ENCODE results near the gene TTPAL.

The TTPAL gene

DNA sequence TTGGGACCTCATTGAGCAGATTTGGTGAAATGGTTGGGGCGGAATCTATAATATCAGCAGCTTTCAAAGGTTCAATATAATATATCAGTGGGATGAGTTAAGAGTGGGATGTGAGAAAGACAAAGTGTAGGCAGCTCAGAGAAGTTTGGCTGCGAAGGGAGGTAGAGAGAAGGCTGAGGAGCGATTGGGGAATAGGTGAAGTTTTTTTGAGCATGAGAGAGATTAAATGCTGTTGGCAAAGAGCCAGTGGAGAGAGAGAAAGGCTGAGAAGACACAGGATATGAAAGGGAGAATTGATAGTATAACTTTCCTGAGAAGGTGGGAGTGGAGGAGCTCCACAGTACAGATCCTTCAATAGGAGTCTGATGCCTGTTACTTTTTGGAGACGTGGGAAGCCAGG is 58.3 kb downstream of the TTPAL start:
- Histone ChIP-seq H3K27ac (replicated peaks) (no peak overlapping the region), H3K4me3 (replicated peaks; ENCODE audit: insufficient read depth, low read length) (no peak overlapping the region), H3K27me3 (ENCODE audit: insufficient read depth, poor library complexity, severe bottlenecking) (no peaks in the 10 kb centered on the region)
- no peak for TF ChIP-seq GABPA (IDR thresholded peaks at IDR 0.05; ENCODE audit: low read depth)
- TF ChIP-seq, protein P1, sequence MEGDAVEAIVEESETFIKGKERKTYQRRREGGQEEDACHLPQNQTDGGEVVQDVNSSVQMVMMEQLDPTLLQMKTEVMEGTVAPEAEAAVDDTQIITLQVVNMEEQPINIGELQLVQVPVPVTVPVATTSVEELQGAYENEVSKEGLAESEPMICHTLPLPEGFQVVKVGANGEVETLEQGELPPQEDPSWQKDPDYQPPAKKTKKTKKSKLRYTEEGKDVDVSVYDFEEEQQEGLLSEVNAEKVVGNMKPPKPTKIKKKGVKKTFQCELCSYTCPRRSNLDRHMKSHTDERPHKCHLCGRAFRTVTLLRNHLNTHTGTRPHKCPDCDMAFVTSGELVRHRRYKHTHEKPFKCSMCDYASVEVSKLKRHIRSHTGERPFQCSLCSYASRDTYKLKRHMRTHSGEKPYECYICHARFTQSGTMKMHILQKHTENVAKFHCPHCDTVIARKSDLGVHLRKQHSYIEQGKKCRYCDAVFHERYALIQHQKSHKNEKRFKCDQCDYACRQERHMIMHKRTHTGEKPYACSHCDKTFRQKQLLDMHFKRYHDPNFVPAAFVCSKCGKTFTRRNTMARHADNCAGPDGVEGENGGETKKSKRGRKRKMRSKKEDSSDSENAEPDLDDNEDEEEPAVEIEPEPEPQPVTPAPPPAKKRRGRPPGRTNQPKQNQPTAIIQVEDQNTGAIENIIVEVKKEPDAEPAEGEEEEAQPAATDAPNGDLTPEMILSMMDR (IDR thresholded peaks at IDR 0.05; ENCODE audit: insufficient read depth, low read length), result no peak
- no peak for TF ChIP-seq SPI1 (IDR thresholded peaks at IDR 0.05; ENCODE audit: borderline replicate concordance, low read depth)
- TF ChIP-seq, protein P2, sequence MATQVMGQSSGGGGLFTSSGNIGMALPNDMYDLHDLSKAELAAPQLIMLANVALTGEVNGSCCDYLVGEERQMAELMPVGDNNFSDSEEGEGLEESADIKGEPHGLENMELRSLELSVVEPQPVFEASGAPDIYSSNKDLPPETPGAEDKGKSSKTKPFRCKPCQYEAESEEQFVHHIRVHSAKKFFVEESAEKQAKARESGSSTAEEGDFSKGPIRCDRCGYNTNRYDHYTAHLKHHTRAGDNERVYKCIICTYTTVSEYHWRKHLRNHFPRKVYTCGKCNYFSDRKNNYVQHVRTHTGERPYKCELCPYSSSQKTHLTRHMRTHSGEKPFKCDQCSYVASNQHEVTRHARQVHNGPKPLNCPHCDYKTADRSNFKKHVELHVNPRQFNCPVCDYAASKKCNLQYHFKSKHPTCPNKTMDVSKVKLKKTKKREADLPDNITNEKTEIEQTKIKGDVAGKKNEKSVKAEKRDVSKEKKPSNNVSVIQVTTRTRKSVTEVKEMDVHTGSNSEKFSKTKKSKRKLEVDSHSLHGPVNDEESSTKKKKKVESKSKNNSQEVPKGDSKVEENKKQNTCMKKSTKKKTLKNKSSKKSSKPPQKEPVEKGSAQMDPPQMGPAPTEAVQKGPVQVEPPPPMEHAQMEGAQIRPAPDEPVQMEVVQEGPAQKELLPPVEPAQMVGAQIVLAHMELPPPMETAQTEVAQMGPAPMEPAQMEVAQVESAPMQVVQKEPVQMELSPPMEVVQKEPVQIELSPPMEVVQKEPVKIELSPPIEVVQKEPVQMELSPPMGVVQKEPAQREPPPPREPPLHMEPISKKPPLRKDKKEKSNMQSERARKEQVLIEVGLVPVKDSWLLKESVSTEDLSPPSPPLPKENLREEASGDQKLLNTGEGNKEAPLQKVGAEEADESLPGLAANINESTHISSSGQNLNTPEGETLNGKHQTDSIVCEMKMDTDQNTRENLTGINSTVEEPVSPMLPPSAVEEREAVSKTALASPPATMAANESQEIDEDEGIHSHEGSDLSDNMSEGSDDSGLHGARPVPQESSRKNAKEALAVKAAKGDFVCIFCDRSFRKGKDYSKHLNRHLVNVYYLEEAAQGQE (IDR thresholded peaks at IDR 0.05; ENCODE audit: insufficient replicate concordance, low read depth), result no peak
- no peak for TF ChIP-seq POLR2AphosphoS5 (IDR thresholded peaks at IDR 0.05; ENCODE audit: low read depth)
- no peak for DNase-seq (ENCODE audit: low read depth in 1 of 2, low spot score in 1 of 2)

DNA sequence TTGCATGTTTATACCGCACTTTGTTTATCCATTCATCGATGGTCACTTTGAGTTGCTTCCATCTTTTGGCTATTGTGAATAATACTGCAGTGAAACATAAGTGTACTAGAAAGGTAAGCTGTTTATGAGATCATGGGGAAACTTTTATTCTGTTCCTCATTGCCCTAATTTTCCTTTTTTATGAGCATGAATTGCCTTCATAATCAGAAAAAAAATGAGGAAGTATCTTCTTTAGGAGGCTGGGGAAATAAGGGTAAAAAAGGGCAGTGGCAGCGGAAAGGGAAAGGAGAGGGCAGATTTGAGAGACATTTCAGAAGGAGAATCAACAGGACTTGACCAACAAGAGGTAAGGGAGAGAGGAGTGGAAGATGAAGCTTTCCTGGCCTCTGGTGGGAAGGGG is 60.5 kb downstream of the TTPAL start:
- no peak overlapping the region for H3K4me3 ChIP-seq (replicated peaks; ENCODE audit: insufficient read depth, low read length)
- TF ChIP-seq POLR2AphosphoS5 (IDR thresholded peaks at IDR 0.05; ENCODE audit: low read depth), result no peak
- TF ChIP-seq, protein P1 (IDR thresholded peaks at IDR 0.05; ENCODE audit: insufficient read depth, low read length), result no peak
- TF ChIP-seq GABPA (IDR thresholded peaks at IDR 0.05; ENCODE audit: low read depth), result no peak
- TF ChIP-seq SPI1 (IDR thresholded peaks at IDR 0.05; ENCODE audit: borderline replicate concordance, low read depth), result no peak
- TF ChIP-seq, protein P2 (IDR thresholded peaks at IDR 0.05; ENCODE audit: insufficient replicate concordance, low read depth), result no peak
- H3K27ac ChIP-seq (replicated peaks), result no peak overlapping the region

DNA sequence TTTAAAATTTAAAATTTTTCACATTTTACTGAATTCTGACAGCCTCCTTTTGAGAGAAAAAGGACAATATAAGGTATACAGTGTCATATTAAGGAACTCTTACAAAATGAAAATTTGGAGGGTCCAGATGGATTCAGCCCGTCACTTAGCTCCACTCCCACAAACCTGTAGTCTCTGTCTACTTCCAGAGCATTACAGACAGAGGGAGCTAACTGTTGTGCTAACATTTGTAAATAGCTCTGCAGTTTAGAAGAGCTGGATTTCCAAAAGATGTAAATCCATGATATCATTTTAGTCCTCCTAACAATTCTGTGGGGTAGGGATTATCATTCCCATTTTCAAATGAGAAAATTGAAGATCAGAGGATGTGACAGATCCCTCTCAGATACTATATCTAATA is 62.3 kb downstream of the TTPAL start:
- DNase-seq (ENCODE audit: low read depth in 1 of 2, low spot score in 1 of 2), result no peak
- no peak overlapping the region for H3K27ac ChIP-seq (replicated peaks)
- H3K27me3 ChIP-seq (ENCODE audit: insufficient read depth, poor library complexity, severe bottlenecking), result no peaks in the 10 kb centered on the region
- no peak overlapping the region for H3K4me3 ChIP-seq (replicated peaks; ENCODE audit: insufficient read depth, low read length)
- TF ChIP-seq, protein P2 (IDR thresholded peaks at IDR 0.05; ENCODE audit: insufficient replicate concordance, low read depth), result no peak
- TF ChIP-seq GABPA (IDR thresholded peaks at IDR 0.05; ENCODE audit: low read depth) (no peak), POLR2AphosphoS5 (IDR thresholded peaks at IDR 0.05; ENCODE audit: low read depth) (no peak), SPI1 (IDR thresholded peaks at IDR 0.05; ENCODE audit: borderline replicate concordance, low read depth) (no peak)
- TF ChIP-seq, protein P1 (IDR thresholded peaks at IDR 0.05; ENCODE audit: insufficient read depth, low read length), result no peak

More for the DNA sequence above, 60.5 kb downstream of the TTPAL start:
- peak in 1 of 2 experiments; percentile 16 for DNase-seq (ENCODE audit: low read depth in 1 of 2, low spot score in 1 of 2)
- no peaks in the 10 kb centered on the region for H3K27me3 ChIP-seq (ENCODE audit: insufficient read depth, poor library complexity, severe bottlenecking)

Data from HL-60 (cell line).